ENCODE measurements around the gene ID1. TPM values are rescaled to one million over a fixed set of nuclear protein-coding genes. Genes with fewer than 3 reads are reported as not detected.

Gene ID1
- total and polyA plus RNA-seq, 2 of the 13 experiments (the other 11 are each of a cell fraction or from before 2014, with no cell fraction given) = 320 to 419 TPM

GRCh38 chr20:31608251-31608945 lies 3.3 kb downstream of the ID1 start (continued):
- TF ChIP-seq DBP (CRISPR knock-in tag; IDR thresholded peaks at IDR 0.05; ENCODE audit: not compliant biosample characterization) (peak; percentile 92), FOXA3 (CRISPR knock-in tag; IDR thresholded peaks at IDR 0.05) (peak; percentile 99), ZNF138 (CRISPR knock-in tag; IDR thresholded peaks at IDR 0.05; ENCODE audit: low read depth) (peak; percentile 96), ZNF672 (CRISPR knock-in tag; IDR thresholded peaks at IDR 0.05) (no peak), NFRKB (IDR thresholded peaks at IDR 0.05) (no peak), SMARCC2 (IDR thresholded peaks at IDR 0.05) (no peak), MAF1 (CRISPR knock-in tag; IDR thresholded peaks at IDR 0.05; ENCODE audit: borderline replicate concordance) (peak; percentile 97), REXO4 (CRISPR knock-in tag; IDR thresholded peaks at IDR 0.05; ENCODE audit: borderline replicate concordance) (no peak), ZNF841 (CRISPR knock-in tag; IDR thresholded peaks at IDR 0.05; ENCODE audit: borderline replicate concordance) (peak; percentile 89), HIC2 (CRISPR knock-in tag; IDR thresholded peaks at IDR 0.05; ENCODE audit: low read depth) (peak; percentile 98), ZNF550 (CRISPR knock-in tag; IDR thresholded peaks at IDR 0.05; ENCODE audit: borderline replicate concordance) (peak; percentile 74; the same call in 1 of the 2 replicates), NFKB2 (CRISPR knock-in tag; IDR thresholded peaks at IDR 0.05; ENCODE audit: borderline replicate concordance) (peak; percentile 99), CREB1 (IDR thresholded peaks at IDR 0.05) (peak; percentile 37; the same call in 1 of the 2 replicates), CREB1 (CRISPR knock-in tag; IDR thresholded peaks at IDR 0.05) (peak; percentile 51; the same call in 1 of the 2 replicates), RNF2 (conservative IDR thresholded peaks at IDR 0.05; ENCODE audit: low read depth) (0 out of 2 replicates have a peak, but pooled peaks have one; percentile 6), SP140L (CRISPR knock-in tag; IDR thresholded peaks at IDR 0.05; ENCODE audit: borderline replicate concordance) (peak; percentile 38; the same call in 1 of the 2 replicates), REL (CRISPR knock-in tag; conservative IDR thresholded peaks at IDR 0.05) (peak; percentile 97), CREM (IDR thresholded peaks at IDR 0.05) (peak; percentile 90), CREM (CRISPR knock-in tag; IDR thresholded peaks at IDR 0.05) (no peak), ZNF749 (CRISPR knock-in tag; IDR thresholded peaks at IDR 0.05; ENCODE audit: borderline replicate concordance) (peak; percentile 100), ZNF660 (CRISPR knock-in tag; IDR thresholded peaks at IDR 0.05; ENCODE audit: borderline replicate concordance, low read depth) (no peak)
- TF ChIP-seq, protein P1, sequence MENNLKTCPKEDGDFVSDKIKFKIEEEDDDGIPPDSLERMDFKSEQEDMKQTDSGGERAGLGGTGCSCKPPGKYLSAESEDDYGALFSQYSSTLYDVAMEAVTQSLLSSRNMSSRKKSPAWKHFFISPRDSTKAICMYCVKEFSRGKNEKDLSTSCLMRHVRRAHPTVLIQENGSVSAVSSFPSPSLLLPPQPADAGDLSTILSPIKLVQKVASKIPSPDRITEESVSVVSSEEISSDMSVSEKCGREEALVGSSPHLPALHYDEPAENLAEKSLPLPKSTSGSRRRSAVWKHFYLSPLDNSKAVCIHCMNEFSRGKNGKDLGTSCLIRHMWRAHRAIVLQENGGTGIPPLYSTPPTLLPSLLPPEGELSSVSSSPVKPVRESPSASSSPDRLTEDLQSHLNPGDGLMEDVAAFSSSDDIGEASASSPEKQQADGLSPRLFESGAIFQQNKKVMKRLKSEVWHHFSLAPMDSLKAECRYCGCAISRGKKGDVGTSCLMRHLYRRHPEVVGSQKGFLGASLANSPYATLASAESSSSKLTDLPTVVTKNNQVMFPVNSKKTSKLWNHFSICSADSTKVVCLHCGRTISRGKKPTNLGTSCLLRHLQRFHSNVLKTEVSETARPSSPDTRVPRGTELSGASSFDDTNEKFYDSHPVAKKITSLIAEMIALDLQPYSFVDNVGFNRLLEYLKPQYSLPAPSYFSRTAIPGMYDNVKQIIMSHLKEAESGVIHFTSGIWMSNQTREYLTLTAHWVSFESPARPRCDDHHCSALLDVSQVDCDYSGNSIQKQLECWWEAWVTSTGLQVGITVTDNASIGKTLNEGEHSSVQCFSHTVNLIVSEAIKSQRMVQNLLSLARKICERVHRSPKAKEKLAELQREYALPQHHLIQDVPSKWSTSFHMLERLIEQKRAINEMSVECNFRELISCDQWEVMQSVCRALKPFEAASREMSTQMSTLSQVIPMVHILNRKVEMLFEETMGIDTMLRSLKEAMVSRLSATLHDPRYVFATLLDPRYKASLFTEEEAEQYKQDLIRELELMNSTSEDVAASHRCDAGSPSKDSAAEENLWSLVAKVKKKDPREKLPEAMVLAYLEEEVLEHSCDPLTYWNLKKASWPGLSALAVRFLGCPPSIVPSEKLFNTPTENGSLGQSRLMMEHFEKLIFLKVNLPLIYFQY (CRISPR knock-in tag; IDR thresholded peaks at IDR 0.05; ENCODE audit: borderline replicate concordance) = peak; percentile 100

Data from HepG2 (cell line).